HG02970 (cell line): ENCODE measurements around the gene PPP1R12A.

Experiments
- ATAC-seq: cut with Tn5 transposase; IDR thresholded peaks from one replicate; pipeline ENCODE4 v1.9.1; 2021; ENCODE audit warnings: mild to moderate bottlenecking, moderate library complexity, moderate number of reproducible peaks; ENCODE audit not compliant: unreplicated experiment, low FRiP score

The PPP1R12A gene

GRCh38 chr12:79936670-79937069 is 1.8 kb upstream of the PPP1R12A start:
- no peak for ATAC-seq

- ATAC-seq = no peak
Observed at GRCh38 chr12:79935624-79936345, 888 bp upstream of the PPP1R12A start.

- ATAC-seq = peak; percentile 19
Observed at GRCh38 chr12:79934281-79935020, 446 bp downstream of the PPP1R12A start.

- ATAC-seq = no peak
Observed at GRCh38 chr12:79933532-79934264, 1.2 kb downstream of the PPP1R12A start.

- ATAC-seq = no peak
Observed at GRCh38 chr12:79933043-79933442, 1.9 kb downstream of the PPP1R12A start.

GRCh38 chr12:79932357-79932756 is 2.5 kb downstream of the PPP1R12A start:
- no peak for ATAC-seq

- no peak for ATAC-seq
Observed at GRCh38 chr12:79929065-79929464, 5.8 kb downstream of the PPP1R12A start.

GRCh38 chr12:79927772-79928474 is 7.0 kb downstream of the PPP1R12A start:
- peak; percentile 93 for ATAC-seq

GRCh38 chr12:79926951-79927350 is 7.9 kb downstream of the PPP1R12A start:
- ATAC-seq = no peak

- no peak for ATAC-seq
Observed at GRCh38 chr12:79925492-79925891, 9.4 kb downstream of the PPP1R12A start.

- ATAC-seq = no peak
Observed at GRCh38 chr12:79921786-79922185, 13.1 kb downstream of the PPP1R12A start.

- no peak for ATAC-seq
Observed at GRCh38 chr12:79920421-79921238, 14.3 kb downstream of the PPP1R12A start.

GRCh38 chr12:79919762-79920161 is 15.1 kb downstream of the PPP1R12A start:
- ATAC-seq = no peak

GRCh38 chr12:79916826-79917225 is 18.1 kb downstream of the PPP1R12A start:
- ATAC-seq = no peak

GRCh38 chr12:79911889-79912656 is 22.8 kb downstream of the PPP1R12A start:
- ATAC-seq = no peak

- no peak for ATAC-seq
Observed at GRCh38 chr12:79908366-79908765, 26.5 kb downstream of the PPP1R12A start.

GRCh38 chr12:79901506-79901905 is 33.4 kb downstream of the PPP1R12A start:
- no peak for ATAC-seq

GRCh38 chr12:79900951-79901350 is 33.9 kb downstream of the PPP1R12A start:
- no peak for ATAC-seq

- ATAC-seq = no peak
Observed at GRCh38 chr12:79900199-79900598, 34.7 kb downstream of the PPP1R12A start.
